SK-N-SH (cell line): Measurements from ENCODE around the gene IGSF3. TPM values are rescaled to one million over a fixed set of nuclear protein-coding genes. Genes with fewer than 3 reads are reported as not detected.

Source experiments
- CTCF ChIA-PET: fragments of 300-600, 350-600 bp; formaldehyde crosslinking; extraction: SDS; loops from one replicate; lab custom pipeline; 2021; lab: Yijun Ruan, JAX
- POLR2A ChIA-PET: fragments of 350-600 bp; sonication (Branson Sonifier 250); formaldehyde crosslinking; extraction: SDS; loops from one replicate; lab custom pipeline; 2020; ENCODE audit warnings: antibody characterized with exemption, inconsistent platforms; lab: Yijun Ruan, JAX
- DNase-seq: peaks from one replicate; pipeline ENCODE4 v3.0.0; 2012
- H2AFZ ChIP-seq: fragments of 200-600 bp; sonication (generic); 2 replicates; pipeline ENCODE4 v1.8.1; 2016; ENCODE audit warnings: antibody characterized with exemption, mild to moderate bottlenecking, low read depth
- H3F3A ChIP-seq: fragments of 200-600 bp; sonication (generic); replicated peaks from 2 replicates; pipeline ENCODE3; 2016; ENCODE audit warnings: antibody characterized with exemption, mild to moderate bottlenecking; ENCODE audit not compliant: insufficient read depth
- H3K27ac ChIP-seq, 2 experiments: fragments of 200-500 bp in 1 of 2; fragments of 200-600 bp in 1 of 2; sonication (Bioruptor generic) in 1 of 2; sonication (generic), shearing (Covaris generic) in 1 of 2; 2 replicates each; pipeline versions ENCODE4 v1.5.1 to v1.6.1; 2014 to 2016; ENCODE audit warnings: low read depth in 2 of 2, inconsistent platforms in 1 of 2, low read length in 1 of 2, mild to moderate bottlenecking in 1 of 2, mixed read lengths in 1 of 2
- H3K27me3 ChIP-seq: fragments of 200-600 bp; sonication (generic), shearing (Covaris generic); 2 replicates; pipeline ENCODE4 v1.6.1; 2016; ENCODE audit warnings: mixed run types; ENCODE audit not compliant: insufficient read depth
- H3K36me3 ChIP-seq, 2 experiments: fragments of 200-500 bp in 1 of 2; fragments of 200-600 bp in 1 of 2; sonication (Bioruptor generic) in 1 of 2; sonication (generic) in 1 of 2; replicated peaks in 1 of 2; 2 replicates each; pipeline versions ENCODE3 to v1.5.1; 2014 to 2016; ENCODE audit warnings: low read length in 1 of 2, mild to moderate bottlenecking in 1 of 2; ENCODE audit not compliant: insufficient read depth in 2 of 2, control insufficient read depth in 1 of 2
- H3K4me1 ChIP-seq, 2 experiments: fragments of 200-500 bp in 1 of 2; fragments of 200-600 bp in 1 of 2; sonication (Bioruptor generic) in 1 of 2; sonication (generic), shearing (Covaris generic) in 1 of 2; 2 replicates each; pipeline versions ENCODE4 v1.5.1 to v1.6.1; 2014 to 2016; ENCODE audit warnings: low read depth in 1 of 2, low read length in 1 of 2, mixed run types in 1 of 2; ENCODE audit not compliant: insufficient read depth in 2 of 2, control insufficient read depth in 1 of 2
- H3K4me2 ChIP-seq: fragments of 200-600 bp; sonication (generic), shearing (Covaris generic); 2 replicates; pipeline ENCODE4 v1.6.1; 2017; ENCODE audit warnings: mixed run types
- H3K4me3 ChIP-seq, 2 experiments: fragments of 200-500 bp in 1 of 2; fragments of 200-600 bp in 1 of 2; sonication (Bioruptor generic) in 1 of 2; sonication (generic), shearing (Covaris generic) in 1 of 2; 2 replicates each; pipeline versions ENCODE4 v1.5.1 to v1.8.1; 2014 to 2016; ENCODE audit warnings: low read depth in 2 of 2, inconsistent platforms in 1 of 2, low read length in 1 of 2, mild to moderate bottlenecking in 1 of 2, mixed read lengths in 1 of 2, moderate library complexity in 1 of 2
- H3K79me2 ChIP-seq: fragments of 200-600 bp; sonication (generic); 2 replicates; pipeline ENCODE4 v1.8.1; 2017; ENCODE audit warnings: mild to moderate bottlenecking; ENCODE audit not compliant: insufficient read depth
- H3K9ac ChIP-seq: fragments of 200-600 bp; sonication (generic); 2 replicates; pipeline ENCODE4 v1.6.1; 2017; ENCODE audit warnings: mixed run types
- H3K9me2 ChIP-seq: fragments of 200-600 bp; sonication (generic); 2 replicates; pipeline ENCODE4 v1.6.1; 2017; ENCODE audit warnings: mixed run types
- H3K9me3 ChIP-seq: fragments of 200-600 bp; sonication (generic); 2 replicates; pipeline ENCODE4 v1.6.1; 2017; ENCODE audit warnings: mixed run types, mild to moderate bottlenecking, moderate library complexity
- H4K20me1 ChIP-seq: fragments of 200-600 bp; sonication (generic); 2 replicates; pipeline ENCODE4 v1.6.1; 2017; ENCODE audit warnings: mild to moderate bottlenecking, mixed run types; ENCODE audit not compliant: insufficient read depth
- CHD2 ChIP-seq: fragments of 150-350 bp; IDR thresholded peaks from 2 replicates; pipeline ENCODE4 v1.6.1; 2018; ENCODE audit warnings: low read length; ENCODE audit not compliant: partially characterized antibody
- ELF1 ChIP-seq: IDR thresholded peaks from 2 replicates; pipeline ENCODE4 v1.4.0; 2012
- FOXM1 ChIP-seq: IDR thresholded peaks from 2 replicates; pipeline ENCODE4 v1.4.0; 2012; ENCODE audit warnings: low read depth, mild to moderate bottlenecking
- JUND ChIP-seq: IDR thresholded peaks from 2 replicates; pipeline ENCODE4 v1.4.0; 2012
- MXI1 ChIP-seq: IDR thresholded peaks from 2 replicates; pipeline ENCODE4 v1.6.1; 2012; ENCODE audit warnings: mild to moderate bottlenecking, low read depth, low read length, improper control_type of control experiment
- NRF1 ChIP-seq: IDR thresholded peaks from 2 replicates; pipeline ENCODE4 v1.6.1; 2012; ENCODE audit warnings: low read depth, mild to moderate bottlenecking, low read length
- POLR2AphosphoS5 ChIP-seq: IDR thresholded peaks from 2 replicates; pipeline ENCODE4 v1.6.1; 2012; ENCODE audit warnings: low read depth, low read length
- SIN3A ChIP-seq: IDR thresholded peaks from 2 replicates; pipeline ENCODE4 v1.6.1; 2012; ENCODE audit warnings: low read depth, mild to moderate bottlenecking, low read length, moderate library complexity, borderline replicate concordance
- TCF12 ChIP-seq: IDR thresholded peaks from 2 replicates; pipeline ENCODE4 v1.4.0; 2012
- TEAD4 ChIP-seq: IDR thresholded peaks from 2 replicates; pipeline ENCODE4 v1.4.0; 2012; ENCODE audit warnings: mild to moderate bottlenecking, borderline replicate concordance; ENCODE audit not compliant: insufficient read depth
- WGBS: methylation state at CpG from one replicate; pipeline ENCODE4 v1.1.6; 2017; ENCODE audit warnings: low lambda C conversion rate; 5-methylcytosine and 5-hydroxymethylcytosine counted together
- polyA plus RNA-seq, 3 experiments: library from polyadenylated mRNA; depleted of rRNA; stranded (reverse); fragments of >200 nt; gene quantifications; 2 replicates each; pipeline ENCODE4 v1.2.3, GENCODE V29; 2012
- TF ChIP-seq, protein P1 (sequence below): fragments of 150-350 bp; IDR thresholded peaks from 2 replicates; pipeline ENCODE4 v1.6.1; 2016; ENCODE audit warnings: mild to moderate bottlenecking, low read depth, low read length
- TF ChIP-seq, protein P2 (sequence below): IDR thresholded peaks from 2 replicates; pipeline ENCODE4 v1.4.0; 2012; ENCODE audit warnings: low read depth

IGSF3 gene
- polyA plus RNA-seq, 1 of the 3 experiments (the other 2 are of a cell fraction), result 3.0 TPM

DNA sequence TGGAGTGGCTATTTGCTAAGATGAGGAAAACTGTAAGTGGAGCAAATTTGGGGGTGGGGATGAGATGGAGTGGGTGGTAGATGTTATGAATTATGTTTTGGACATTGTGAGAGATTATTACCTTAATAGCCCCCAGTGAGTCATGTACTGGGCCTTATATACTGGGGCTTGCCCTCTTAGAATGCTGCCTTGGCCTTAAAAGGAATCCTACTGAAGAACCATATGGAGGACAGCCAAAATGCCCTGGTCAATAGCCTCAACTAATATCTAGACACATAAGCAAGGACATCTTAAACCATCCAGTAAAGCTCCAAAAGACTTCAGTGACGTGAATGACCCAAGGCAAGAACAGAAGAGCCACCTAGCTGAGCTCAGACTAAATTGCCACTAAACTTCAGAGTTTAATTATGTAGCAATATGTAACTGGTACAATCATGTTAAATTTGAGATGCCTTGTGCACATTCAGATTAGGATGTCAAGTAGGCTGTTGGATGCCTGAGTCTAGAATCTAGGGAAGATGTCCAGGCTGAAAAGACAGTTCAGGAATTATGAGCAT lies 13.9 kb upstream of the IGSF3 start:
- peaks cover 0 to 11% of the 10 kb centered on the region in 2 experiments; a peak in 2 of 4 replicates for H3K4me1 ChIP-seq
- H3K9me2 ChIP-seq, result no peaks in the 10 kb centered on the region
- no peak overlapping the region for H3K9ac ChIP-seq
- H2AFZ ChIP-seq, result no peak overlapping the region
- DNase-seq, result no peak
- no peaks in the 10 kb centered on the region for H3K27me3 ChIP-seq
- no peak for TF ChIP-seq ELF1
- TF ChIP-seq NRF1, result no peak
- no peak for TF ChIP-seq CHD2
- TF ChIP-seq MXI1, result no peak
- TF ChIP-seq, protein P1, sequence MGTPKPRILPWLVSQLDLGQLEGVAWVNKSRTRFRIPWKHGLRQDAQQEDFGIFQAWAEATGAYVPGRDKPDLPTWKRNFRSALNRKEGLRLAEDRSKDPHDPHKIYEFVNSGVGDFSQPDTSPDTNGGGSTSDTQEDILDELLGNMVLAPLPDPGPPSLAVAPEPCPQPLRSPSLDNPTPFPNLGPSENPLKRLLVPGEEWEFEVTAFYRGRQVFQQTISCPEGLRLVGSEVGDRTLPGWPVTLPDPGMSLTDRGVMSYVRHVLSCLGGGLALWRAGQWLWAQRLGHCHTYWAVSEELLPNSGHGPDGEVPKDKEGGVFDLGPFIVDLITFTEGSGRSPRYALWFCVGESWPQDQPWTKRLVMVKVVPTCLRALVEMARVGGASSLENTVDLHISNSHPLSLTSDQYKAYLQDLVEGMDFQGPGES, result no peak
- TF ChIP-seq, protein P2, sequence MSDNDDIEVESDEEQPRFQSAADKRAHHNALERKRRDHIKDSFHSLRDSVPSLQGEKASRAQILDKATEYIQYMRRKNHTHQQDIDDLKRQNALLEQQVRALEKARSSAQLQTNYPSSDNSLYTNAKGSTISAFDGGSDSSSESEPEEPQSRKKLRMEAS, result no peak
- TF ChIP-seq JUND, result no peak
- TF ChIP-seq SIN3A, result no peak
- TF ChIP-seq TCF12, result no peak
- ChIA-PET CTCF (interaction anchor here (1.0 to 1.6 kb wide), 2 partner anchors 44 to 107 kb away, joined by 4 read pairs; no protein-coding TSS in a partner anchor), POLR2A (no interaction called here)
- H4K20me1 ChIP-seq, result no peaks in the 10 kb centered on the region
- H3K79me2 ChIP-seq, result no peaks in the 10 kb centered on the region
- H3F3A ChIP-seq, result no peaks in the 10 kb centered on the region
- H3K4me3 ChIP-seq, result no peak overlapping the region
- no peaks in the 10 kb centered on the region for H3K36me3 ChIP-seq
- no peak overlapping the region for H3K4me2 ChIP-seq
- no peaks in the 10 kb centered on the region for H3K9me3 ChIP-seq
- 53% methylated on average over 1 of the region's 1 CpG for WGBS
- no peak overlapping the region for H3K27ac ChIP-seq

DNA sequence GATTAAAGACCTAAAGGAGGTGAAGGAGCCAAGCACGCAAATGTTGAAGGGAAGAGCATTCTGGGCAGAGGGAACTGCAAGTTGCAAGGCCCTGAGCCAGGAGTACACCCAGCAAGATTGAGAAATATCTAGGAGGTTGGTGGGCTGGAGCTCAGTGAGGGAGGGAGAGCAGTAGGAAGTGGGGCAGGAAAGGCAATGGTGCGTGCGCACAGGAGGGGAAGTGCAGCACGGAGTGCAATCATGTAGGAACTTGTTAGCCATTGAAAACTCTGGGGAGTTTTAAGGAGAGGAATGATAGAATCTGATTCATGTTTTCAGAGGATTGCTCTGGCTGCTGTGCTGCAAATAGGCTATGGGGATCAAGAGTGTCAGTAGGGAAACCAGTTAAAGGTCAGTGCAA lies 13.2 kb upstream of the IGSF3 start:
- Histone ChIP-seq H4K20me1 (no peaks in the 10 kb centered on the region), H3K4me2 (no peak overlapping the region), H3K9me2 (no peaks in the 10 kb centered on the region), H2AFZ (no peak overlapping the region), H3F3A (no peaks in the 10 kb centered on the region), H3K9me3 (no peaks in the 10 kb centered on the region), H3K9ac (no peak overlapping the region), H3K79me2 (no peaks in the 10 kb centered on the region), H3K27me3 (no peaks in the 10 kb centered on the region), H3K4me1 (peaks cover 0 to 9% of the 10 kb centered on the region in 2 experiments; a peak in 1 of 4 replicates), H3K27ac (no peak overlapping the region), H3K36me3 (no peaks in the 10 kb centered on the region), H3K4me3 (no peak overlapping the region)
- 83% methylated on average over 4 of the region's 4 CpGs for WGBS
- ChIA-PET CTCF (interaction anchor here (1.0 to 1.5 kb wide), 2 partner anchors 57 to 106 kb away, joined by 3 to 4 read pairs; no protein-coding TSS in a partner anchor), POLR2A (no interaction called here)
- no peak for DNase-seq
- TF ChIP-seq TEAD4 (no peak), POLR2AphosphoS5 (no peak), FOXM1 (no peak)
